ENCODE results near the gene GABBR2.

GABBR2 gene

GRCh38 chr9:98368366-98369065 is 340.2 kb downstream of the GABBR2 start:
- DNase-seq (ENCODE audit: low read depth): no peak

DNA sequence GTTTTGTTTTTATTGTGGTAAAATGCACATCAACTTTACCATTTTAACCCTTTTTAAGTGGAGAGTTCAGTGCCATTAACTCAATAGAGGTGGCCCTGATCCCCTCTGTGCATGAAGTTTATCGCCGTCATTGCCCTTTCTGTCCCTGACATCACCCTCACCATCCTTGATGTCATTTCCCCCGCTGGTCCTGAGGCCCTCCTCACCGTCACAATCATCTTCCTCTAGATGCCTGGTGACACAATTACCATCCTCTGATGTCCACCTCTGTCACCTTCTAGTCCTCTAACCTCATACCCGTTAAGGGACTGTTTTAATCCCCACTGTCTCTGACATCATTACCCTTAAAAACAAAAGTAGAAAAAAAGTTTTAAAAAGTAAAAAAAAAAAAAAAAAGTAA is 340.8 kb downstream of the GABBR2 start:
- DNase-seq (ENCODE audit: low read depth): no peak

DNA sequence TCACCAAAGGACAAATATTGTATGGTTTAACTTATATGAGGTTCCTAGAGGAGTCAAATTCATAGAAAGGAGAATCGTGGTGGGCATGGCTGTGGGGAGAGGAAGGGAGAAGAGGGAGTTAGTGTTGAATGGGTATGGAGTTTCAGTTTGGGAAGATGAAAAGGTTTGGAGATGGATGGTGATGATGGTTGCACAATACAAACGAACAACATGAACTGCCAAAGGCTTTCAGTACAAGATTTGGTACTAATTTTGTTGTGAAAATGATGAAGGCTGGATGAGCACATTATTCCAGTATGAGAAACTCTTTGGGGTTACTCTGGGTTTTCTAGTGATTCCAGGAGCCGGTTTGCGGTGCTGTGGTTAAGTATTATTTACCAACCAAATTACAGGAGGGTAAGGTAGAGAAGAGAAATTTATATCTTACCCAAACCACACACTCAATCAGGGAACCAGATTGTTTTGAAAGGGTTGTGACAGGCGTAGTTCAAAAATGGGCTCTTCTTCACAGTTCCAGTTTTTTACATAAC is 341.3 kb downstream of the GABBR2 start:
- DNase-seq (ENCODE audit: low read depth): no peak

GRCh38 chr9:98365781-98366180 is 343.0 kb downstream of the GABBR2 start:
- DNase-seq (ENCODE audit: low read depth): no peak

DNA sequence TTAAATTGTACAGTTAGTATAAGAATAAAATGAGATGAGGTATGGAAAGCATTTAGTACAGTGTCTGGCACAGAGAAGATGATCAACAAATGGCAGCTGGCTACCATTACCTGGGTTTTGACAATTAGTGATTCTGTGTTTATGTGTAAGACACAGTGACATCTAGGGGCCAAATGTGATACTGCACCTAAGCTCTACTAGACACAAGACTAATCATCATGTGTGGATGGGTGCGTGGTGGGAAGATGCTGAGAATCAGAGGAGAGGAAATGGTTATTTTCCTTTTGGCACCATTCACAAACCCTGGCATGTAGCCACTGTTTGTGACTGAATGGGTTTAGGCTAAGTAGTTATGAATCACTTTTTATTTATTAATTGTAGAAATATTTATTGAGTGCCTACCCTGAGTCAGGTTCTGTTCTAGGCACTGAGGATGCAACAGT is 343.5 kb downstream of the GABBR2 start:
- DNase-seq (ENCODE audit: low read depth): no peak

DNA sequence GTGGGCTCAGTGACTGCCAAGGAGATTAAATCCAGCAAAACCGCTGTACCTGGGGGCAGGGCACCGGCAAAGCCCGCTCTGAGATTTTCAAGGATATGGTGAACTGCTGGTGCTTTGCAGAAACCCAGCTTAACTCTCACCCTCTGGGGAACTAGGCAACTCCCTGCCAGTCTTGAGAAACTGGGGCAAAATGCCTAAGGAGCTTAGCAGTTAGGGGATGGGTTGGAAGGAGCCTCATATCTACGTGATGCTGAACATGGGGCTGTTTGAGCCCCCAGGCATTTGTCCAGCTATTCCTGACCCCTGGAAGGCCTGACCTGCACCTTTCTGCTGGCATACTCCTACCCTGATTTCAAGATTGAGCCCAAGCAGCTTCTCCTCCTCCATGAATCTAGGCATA is 344.6 kb downstream of the GABBR2 start:
- DNase-seq (ENCODE audit: low read depth): no peak

- DNase-seq (ENCODE audit: low read depth): no peak
Observed at GRCh38 chr9:98363644-98364043, 345.1 kb downstream of the GABBR2 start.

DNA sequence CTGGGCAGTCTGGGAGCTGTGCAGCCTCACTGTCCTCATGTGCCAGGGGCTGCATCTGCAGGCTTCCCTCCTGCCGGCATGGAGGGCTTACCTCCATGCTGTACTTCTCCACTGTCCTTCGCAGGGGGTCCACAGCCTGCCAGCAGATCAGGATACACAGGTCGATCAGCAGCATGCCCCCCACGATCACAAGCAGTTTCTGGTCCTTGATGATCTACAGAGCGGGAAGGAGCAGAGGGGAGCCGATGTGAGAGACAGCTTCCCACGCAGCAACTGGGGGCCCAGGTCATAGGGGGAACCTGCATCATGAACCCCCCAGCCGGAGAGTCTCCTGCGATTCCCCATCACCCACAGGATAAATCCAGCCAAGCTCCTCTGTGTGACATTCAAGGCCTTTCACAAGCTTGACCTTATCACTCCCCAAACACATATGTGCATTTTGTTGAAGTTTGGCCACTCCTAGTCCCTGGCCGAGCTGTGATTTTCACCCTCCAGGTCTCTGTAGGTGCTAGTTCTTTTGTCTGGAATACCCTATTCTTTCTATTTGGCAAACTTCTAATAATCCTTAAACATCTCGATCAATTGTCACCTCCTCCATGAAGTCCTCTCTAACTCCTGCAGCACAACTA is 346.0 kb downstream of the GABBR2 start:
- no peak for DNase-seq (ENCODE audit: low read depth)

DNA sequence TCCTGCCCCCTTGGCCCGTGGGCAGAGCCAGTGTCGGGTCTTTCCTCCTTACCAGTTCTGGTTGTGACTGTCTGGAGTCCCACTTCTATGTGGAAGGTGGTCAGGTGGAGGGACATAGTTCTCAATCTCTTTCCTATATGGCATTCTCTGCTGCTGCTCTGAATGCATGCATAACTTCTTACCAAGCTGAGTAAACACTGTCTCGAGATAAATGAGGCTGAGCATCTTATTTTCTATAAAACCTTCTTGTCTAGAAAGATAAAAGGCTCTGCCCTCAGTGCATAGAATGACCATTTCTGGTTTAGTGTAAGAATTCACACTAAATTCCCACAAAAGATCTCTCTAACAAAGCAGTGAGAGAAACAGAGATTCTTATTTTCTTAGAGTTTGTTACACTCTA is 347.1 kb downstream of the GABBR2 start:
- no peak for DNase-seq (ENCODE audit: low read depth)

GRCh38 chr9:98360176-98360708 is 348.5 kb downstream of the GABBR2 start:
- no peak for DNase-seq (ENCODE audit: low read depth)

DNA sequence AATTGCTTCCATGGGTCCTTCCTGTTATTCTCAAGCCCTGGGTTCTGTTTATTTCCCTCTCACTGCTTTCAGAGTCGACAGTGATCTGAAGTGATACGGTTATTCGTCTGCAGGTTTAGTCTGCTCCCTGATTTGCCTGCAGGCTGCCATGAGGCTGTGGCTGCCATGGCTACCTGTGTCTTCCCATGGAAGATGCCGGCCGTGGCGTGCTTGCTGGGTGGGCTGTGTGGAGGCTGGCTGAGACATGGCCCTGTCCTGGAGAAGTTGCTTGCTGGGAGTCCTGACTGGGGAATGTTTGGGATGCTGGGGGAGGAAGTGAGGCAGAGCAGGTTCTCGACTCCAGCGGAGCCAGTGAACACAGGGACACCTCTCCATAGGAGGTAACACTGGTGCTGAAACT is 349.2 kb downstream of the GABBR2 start:
- DNase-seq (ENCODE audit: low read depth): no peak

DNA sequence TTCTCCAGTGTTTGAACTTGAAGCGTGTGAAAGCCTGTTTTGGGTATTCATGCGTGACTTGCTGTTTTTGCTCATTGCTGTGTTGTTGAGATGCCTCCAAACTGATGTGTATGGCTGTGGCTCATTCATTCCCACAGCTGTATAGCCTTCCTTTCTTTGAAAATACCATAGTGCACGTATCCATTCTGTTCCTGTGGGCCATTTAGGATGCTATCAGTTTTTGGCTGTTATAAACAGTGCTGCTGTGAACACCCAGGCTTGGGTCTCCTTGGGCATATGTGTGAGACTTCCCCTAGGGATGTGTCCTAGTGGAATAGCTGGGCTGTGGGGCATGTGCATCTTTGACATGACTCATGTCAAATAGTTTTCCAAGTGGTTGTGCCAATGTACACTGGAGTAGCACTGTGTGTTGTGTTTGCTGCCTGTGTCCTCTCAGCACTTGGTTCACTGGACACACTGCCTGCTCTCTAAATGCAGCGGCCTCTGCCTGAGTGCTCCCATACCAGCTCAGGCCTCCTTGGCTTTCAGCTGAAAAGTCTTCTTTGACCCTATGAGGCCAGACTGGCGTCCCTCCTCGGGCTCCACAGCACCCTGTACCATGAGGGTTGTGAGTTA is 350.7 kb downstream of the GABBR2 start:
- no peak for DNase-seq (ENCODE audit: low read depth)

DNA sequence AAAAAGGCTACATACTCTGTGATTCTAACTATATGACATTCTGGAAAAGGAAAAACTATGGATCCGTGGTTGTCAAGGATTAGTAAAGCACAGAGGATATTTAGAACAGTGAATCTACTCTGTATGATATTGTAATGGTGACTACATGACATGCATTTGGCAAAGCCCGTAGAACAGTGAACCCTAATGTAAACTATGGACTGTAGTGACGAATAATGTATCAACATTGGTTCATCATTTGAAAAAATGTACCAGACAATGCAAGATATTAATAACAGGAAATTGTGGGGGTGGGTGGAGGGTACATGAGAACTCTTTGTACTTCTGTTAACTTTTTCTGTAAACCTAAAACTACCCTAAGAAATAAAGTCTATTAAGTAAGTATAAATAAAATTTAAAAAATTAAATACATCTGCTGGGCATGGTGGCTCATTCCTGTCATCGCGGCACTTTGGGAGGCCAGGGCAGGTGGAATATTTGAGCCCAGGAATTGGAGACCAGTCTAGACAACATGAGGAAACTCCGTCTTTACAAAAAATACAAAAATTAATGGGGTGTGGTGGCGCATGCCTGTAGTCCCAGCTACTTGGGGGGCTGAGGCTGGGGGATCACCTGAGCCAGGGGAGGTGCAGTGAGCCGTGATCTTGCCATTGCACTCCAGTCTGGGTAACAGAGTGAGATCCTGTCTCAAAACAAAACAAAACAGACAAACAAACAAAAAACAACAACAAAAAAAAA is 351.6 kb downstream of the GABBR2 start:
- DNase-seq (ENCODE audit: low read depth): no peak

- DNase-seq (ENCODE audit: low read depth): no peak
Observed at GRCh38 chr9:98356326-98356725, 352.4 kb downstream of the GABBR2 start.

- DNase-seq (ENCODE audit: low read depth): no peak
Observed at GRCh38 chr9:98351370-98351769, 357.4 kb downstream of the GABBR2 start.

DNA sequence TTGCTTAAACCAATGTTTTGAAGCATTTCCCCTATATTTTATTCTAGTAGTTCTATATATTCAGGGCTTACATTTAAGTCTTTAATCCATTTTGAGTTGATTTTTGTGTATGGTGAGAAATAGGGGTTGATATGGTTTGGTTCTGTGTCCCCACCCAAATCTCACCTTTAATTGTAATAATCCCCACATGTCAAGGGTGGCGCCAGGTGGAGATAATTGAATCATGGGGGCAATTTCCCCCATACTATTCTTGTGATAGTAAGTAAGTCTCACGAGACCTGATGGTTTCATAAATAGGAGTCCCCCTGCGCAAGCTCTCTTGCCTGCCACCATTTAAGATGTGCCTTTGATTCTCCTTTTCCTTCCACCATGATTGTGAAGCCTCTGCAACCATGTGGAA is 361.1 kb downstream of the GABBR2 start:
- no peak for DNase-seq (ENCODE audit: low read depth)

GRCh38 chr9:98345011-98345410 is 363.7 kb downstream of the GABBR2 start:
- DNase-seq (ENCODE audit: low read depth): no peak

DNA sequence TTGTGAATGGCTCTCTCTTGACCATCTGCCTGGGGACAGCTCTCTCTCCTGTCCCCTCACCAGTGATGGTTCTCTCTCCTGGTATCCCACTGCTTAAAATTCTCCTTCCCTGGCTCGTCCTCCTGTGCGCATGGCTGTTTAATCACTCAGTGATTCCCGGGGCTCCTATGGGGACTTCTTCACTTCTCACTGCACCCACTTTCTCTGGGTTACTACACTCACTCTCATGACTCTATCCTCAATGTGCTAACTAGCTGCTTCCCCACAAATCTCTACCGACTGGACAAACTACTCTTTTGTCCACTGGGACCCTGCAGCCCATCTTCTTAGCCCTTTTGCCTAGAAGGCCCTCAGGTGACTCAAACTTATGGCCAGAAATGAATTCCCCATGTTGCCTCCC is 364.2 kb downstream of the GABBR2 start:
- no peak for DNase-seq (ENCODE audit: low read depth)

- DNase-seq (ENCODE audit: low read depth): no peak
Observed at GRCh38 chr9:98342820-98343210, 365.9 kb downstream of the GABBR2 start.

GRCh38 chr9:98342098-98342819 is 366.5 kb downstream of the GABBR2 start:
- no peak for DNase-seq (ENCODE audit: low read depth)

Data from stimulated activated CD8-positive, alpha-beta memory T cell treated with anti-CD3 and anti-CD28 coated beads, Interleukin-7, amount 100 ng/mL, for 24 hours (primary cell).